Stimulated activated CD8-positive, alpha-beta memory T cell treated with anti-CD3 and anti-CD28 coated beads, Interleukin-7, amount 100 ng/mL, for 4 hours (primary cell): Measurements from ENCODE around the gene GAREM2.

Experiments used
- DNase-seq, 2 donors: peaks; one replicate each; pipeline ENCODE4 v3.0.0-alpha.2; 2020; ENCODE audit warnings: low read depth in 2 of 2

GAREM2 gene

DNA sequence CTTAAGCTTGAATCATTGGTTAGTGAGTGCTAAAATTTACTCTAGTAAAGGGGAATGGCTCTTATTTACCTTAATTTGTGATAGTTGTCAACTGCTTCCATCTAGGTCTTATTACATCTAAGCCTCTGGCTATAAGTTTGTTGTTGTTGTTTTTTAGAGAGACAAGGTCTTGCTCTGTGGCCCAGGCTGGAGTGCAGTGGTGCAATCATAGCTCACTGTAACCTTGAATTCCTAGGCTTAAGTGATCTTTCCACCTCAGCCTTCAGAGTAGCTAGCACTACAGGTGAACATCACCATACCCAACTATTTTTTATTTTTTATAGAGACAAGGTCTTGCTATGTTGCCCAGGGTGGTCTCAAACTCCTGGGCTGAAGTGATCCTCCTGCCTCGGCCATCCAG is 65.0 kb downstream of the GAREM2 start:
- DNase-seq: no peak

DNA sequence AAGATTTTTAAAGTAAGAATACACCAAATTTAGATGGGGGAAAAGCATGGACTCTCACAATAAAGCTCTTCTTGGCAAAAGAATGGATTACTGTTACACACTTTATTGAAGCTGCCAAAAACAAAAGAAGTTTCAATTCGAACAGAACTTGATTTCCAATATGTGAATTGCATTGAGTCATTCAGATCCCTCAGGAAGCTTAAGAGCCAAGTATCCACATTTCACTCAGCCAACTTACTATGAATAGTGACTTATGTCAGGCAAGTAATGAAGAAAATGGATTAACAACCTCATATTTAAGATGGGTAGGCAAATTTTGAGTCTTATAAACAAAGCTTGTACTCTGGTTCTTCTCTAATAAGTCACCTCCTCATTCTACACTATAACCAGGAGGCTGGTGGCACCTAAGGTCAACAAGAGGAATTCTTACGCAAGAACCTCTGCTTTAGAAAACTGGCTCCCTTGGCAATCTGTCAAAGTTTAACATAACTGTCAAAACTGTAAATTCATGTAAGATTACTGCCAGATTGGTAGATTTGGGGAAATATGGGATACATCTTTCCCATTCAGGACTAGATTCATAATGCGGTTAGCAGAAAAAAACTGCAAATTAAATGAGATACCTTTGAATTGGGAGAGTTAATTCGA is 65.5 kb downstream of the GAREM2 start:
- DNase-seq: no peak
